Prostate gland (tissue), 2 donors: ENCODE measurements around the gene BRAT1.

Experiments
- POLR2A ChIP-seq: fragments of 450-650 bp; IDR thresholded peaks from one replicate; pipeline ENCODE4 v1.6.1; 2016; ENCODE audit warnings: antibody characterized with exemption, mild to moderate bottlenecking
- TF ChIP-seq, protein P1 (sequence below), 4 experiments: fragments of 200-600 bp in 2 of 4; fragments of 450-650 bp in 2 of 4; sonication (generic) in 2 of 4; IDR thresholded peaks; 1 replicate in 3 of 4; 2 replicates in 1 of 4; pipeline ENCODE4 v1.5.1; 2016 to 2019; ENCODE audit warnings: antibody characterized with exemption in 4 of 4, mild to moderate bottlenecking in 2 of 4, moderate library complexity in 2 of 4

- TF ChIP-seq, protein P1, sequence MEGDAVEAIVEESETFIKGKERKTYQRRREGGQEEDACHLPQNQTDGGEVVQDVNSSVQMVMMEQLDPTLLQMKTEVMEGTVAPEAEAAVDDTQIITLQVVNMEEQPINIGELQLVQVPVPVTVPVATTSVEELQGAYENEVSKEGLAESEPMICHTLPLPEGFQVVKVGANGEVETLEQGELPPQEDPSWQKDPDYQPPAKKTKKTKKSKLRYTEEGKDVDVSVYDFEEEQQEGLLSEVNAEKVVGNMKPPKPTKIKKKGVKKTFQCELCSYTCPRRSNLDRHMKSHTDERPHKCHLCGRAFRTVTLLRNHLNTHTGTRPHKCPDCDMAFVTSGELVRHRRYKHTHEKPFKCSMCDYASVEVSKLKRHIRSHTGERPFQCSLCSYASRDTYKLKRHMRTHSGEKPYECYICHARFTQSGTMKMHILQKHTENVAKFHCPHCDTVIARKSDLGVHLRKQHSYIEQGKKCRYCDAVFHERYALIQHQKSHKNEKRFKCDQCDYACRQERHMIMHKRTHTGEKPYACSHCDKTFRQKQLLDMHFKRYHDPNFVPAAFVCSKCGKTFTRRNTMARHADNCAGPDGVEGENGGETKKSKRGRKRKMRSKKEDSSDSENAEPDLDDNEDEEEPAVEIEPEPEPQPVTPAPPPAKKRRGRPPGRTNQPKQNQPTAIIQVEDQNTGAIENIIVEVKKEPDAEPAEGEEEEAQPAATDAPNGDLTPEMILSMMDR (IDR thresholded peaks at IDR 0.05), result no peak
- no peak for TF ChIP-seq POLR2A
Measured at GRCh38 chr7:2490181-2490651, 65.1 kb downstream of the BRAT1 start.
